HG03025 (cell line): ENCODE data around the gene GRIA1.

Experiments used
- ATAC-seq: cut with Tn5 transposase; IDR thresholded peaks from one replicate; pipeline ENCODE4 v1.9.1; 2021; ENCODE audit warnings: mild to moderate bottlenecking, moderate library complexity; ENCODE audit not compliant: unreplicated experiment, low FRiP score

GRIA1 gene

DNA sequence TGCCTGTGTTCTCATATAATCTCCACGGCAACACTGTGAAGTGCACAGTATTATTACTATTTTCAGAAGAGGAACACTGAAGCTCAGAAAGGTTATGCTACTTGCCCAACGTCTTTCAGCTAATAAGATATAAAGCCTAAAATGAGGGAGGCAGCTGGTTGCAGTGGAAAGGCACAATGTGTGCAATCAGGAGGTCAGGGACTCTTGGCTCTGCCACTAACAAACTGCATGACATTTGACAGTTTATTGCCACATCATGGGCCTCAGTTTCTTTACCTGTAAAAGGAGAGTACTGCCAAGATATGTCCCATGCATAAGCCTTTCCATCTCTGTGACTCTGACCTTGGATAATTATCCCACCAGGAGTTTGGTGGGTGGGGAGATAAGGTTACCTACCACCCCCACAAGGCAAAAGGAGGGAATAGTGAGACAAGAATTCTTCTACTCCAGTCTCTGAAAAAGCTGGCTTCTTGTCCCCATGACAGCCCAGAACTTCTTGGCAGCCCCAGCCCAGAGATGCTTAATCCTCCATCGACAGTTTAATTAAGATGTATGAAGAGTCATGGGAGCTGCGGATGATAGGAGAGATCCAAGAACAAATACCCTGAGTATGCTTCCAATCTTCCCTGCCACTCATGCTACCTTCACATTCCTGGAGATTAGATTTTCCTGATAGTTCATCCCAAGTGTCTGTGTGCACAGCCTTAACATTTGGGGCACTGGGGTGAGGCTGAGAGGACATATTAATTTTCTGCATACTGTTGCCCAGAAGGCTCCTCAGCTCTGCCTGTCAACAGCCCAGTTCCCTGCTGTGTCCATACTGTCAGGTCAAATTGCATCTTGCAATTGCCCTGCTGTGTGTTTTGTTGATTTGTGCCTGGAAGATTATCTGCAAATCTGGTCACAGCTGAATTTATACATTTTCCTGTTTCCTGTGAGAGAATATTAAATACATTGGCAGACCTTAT, 277.0 kb downstream of the GRIA1 start:
- no peak for ATAC-seq

GRCh38 chr5:153770066-153770465, 279.6 kb downstream of the GRIA1 start:
- ATAC-seq, result no peak

GRCh38 chr5:153774686-153775085, 284.2 kb downstream of the GRIA1 start:
- no peak for ATAC-seq

- ATAC-seq, result no peak
Observed at GRCh38 chr5:153775923-153776322, 285.5 kb downstream of the GRIA1 start.

GRCh38 chr5:153777681-153778581, 287.5 kb downstream of the GRIA1 start:
- ATAC-seq, result no peak

DNA sequence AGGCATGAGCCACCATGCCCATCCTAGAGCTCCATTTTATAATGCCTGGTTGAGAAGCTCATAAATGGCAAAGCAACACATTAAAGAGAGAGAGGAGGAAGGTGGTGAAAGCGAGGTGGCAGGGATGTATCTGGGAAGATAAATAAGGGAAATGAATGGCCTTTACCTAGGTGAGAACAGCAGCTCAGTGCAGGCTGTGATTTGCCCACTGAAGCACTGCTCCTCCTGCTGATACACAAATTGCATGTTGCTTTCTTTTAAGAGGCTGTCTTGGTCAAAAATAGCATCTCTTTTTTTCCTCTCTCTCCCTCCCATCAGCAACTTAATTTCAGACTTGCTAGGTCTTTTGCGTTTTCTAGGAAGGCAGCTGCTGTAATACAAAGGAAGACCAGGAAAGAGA, 289.4 kb downstream of the GRIA1 start:
- no peak for ATAC-seq

- ATAC-seq, result no peak
Observed at GRCh38 chr5:153780876-153781705, 290.6 kb downstream of the GRIA1 start.

DNA sequence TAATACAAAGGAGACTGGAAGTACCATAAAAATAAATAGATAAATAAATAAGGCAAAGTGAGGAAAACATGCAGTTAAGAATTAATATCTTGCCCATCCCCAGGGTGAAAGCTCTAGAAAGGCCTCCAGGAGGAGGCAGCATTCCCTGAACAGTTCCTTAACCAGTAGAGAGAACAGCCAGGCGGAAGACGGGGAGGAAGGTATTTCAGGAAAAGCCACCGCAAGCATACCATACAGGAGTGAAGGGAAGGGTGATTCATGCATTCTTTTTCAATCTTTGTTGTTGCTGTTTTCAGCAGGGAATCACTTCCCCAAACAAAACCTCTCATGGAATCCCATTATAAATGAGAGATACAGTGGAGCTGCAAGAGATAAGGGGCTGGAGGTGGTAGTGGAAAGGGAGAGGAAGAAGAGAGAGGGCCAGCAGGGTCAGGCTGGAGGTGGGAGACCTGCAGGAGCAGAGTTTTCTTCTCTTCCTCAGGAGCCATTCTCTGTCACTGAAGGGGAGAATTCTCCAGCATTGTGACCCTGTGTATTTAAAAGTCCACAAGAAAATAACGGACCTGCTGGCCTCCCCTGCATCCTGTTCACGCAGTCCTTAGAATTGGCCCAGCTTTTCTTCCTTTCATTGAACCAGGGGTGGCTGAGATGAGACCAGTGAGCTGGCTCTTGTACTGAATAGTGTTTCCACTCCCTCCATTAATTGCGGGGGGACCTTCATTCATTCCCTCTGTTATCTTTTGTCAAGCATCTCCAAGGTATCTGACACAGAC, 292.3 kb downstream of the GRIA1 start:
- no peak for ATAC-seq

- ATAC-seq, result no peak
Observed at GRCh38 chr5:153783362-153783658, 292.8 kb downstream of the GRIA1 start.

- ATAC-seq, result no peak
Observed at GRCh38 chr5:153784277-153784676, 293.8 kb downstream of the GRIA1 start.

- no peak for ATAC-seq
Observed at GRCh38 chr5:153791339-153791738, 300.9 kb downstream of the GRIA1 start.

DNA sequence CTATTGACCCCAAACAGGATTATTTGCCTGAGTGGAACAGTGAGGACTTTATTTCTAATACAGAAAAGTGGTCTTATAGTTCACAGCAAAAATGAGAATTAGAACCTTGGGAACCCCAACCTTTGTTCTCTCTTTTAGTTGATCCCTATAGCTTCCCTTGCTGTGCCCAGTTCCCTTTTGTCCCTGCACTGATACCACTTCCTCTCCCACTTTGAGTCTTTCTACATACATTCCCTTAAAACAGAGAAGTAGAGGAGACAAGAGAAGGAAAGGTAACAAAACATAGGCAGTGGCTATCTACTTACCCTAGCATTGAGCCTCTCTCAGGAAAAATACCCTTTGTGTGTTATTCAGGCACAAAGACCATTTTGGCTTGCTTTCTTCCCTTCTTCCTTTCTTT, 301.8 kb downstream of the GRIA1 start:
- no peak for ATAC-seq

DNA sequence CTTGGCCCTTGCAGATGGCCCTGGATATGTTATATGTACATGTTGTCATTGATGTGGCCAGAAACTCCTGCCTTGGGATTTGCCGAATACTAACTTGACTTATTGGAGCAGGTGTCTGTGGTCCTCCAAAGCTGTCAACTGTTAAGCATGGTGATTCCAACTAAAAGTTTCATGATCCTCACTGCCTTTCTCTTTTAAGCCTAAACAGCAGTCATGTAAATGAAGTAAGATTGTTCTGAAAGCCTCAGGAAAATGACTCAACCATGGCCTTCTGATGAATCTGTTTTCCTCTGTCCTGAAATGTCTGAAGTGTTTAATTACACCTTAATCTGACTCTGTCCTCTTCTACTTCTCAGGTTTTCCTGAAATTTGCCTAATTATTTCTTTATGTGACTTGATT, 303.2 kb downstream of the GRIA1 start:
- ATAC-seq, result no peak

- ATAC-seq, result no peak
Observed at GRCh38 chr5:153794327-153794726, 303.9 kb downstream of the GRIA1 start.

DNA sequence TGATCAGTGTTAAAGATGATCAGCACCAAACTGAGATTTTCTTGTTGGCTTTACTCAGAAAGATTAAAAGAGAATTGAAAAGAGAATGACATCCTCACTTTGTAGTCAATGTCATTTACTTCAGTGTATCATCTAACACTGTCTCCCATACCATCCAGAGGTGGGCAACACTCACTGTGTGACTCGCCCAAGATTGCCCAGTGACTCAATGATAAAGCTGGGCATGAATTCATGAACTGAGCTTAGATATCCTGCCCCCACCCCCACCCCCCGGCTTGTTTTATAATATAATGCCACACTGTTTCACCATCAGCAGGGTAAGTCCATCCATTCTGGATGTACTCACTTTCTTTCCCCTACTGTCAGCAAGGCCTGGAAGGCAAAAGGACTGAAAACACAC, 306.1 kb downstream of the GRIA1 start:
- no peak for ATAC-seq

GRCh38 chr5:153797484-153797883, 307.0 kb downstream of the GRIA1 start:
- peak; percentile 87 for ATAC-seq

DNA sequence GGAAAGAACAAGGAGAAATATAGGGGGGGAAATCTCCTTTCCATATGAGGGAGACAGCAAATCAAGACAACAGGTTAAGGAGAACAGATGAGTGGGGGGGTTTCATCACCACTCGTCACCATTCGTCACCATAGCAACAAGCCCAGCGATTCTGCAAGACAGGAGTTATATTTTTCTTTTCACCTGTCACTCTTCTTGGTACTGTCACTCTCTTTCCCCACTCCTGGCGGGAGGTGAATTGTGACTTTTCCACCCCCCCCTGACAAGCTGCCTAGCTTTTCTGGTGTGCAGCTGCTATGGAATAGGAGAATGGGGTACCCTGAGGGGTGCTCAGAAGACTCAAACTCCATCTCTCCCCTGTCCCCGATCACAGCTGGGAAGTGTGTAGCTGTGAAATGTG, 308.4 kb downstream of the GRIA1 start:
- no peak for ATAC-seq

GRCh38 chr5:153799466-153799865, 309.0 kb downstream of the GRIA1 start:
- no peak for ATAC-seq

- ATAC-seq, result no peak
Observed at GRCh38 chr5:153802050-153802821, 311.8 kb downstream of the GRIA1 start.
